Adrenal gland (tissue), 5 donors: ENCODE data around the gene DDX41.

ENCODE experiments used
- CTCF ChIP-seq, 6 experiments: fragments of 450-650 bp in 4 of 6; fragments of 200-600 bp in 2 of 6; sonication (generic) in 1 of 6; IDR thresholded peaks; 1 replicate in 5 of 6; 2 replicates in 1 of 6; pipeline versions ENCODE4 v1.5.1 to v1.8.0; 2016 to 2021; ENCODE audit warnings: antibody characterized with exemption in 6 of 6, mild to moderate bottlenecking in 2 of 6, moderate library complexity in 1 of 6
- POLR2A ChIP-seq, 2 donors: fragments of 450-650 bp; IDR thresholded peaks; one replicate each; pipeline ENCODE4 v1.6.1; 2017; ENCODE audit warnings: antibody characterized with exemption in 2 of 2, mild to moderate bottlenecking in 2 of 2, moderate library complexity in 1 of 2
- donor health status: DM: no; HTN: no; CAD: no.

GRCh38 chr5:177538876-177539275 is 22.1 kb upstream of the DDX41 start:
- TF ChIP-seq CTCF (IDR thresholded peaks at IDR 0.05), result no peak
- no peak for TF ChIP-seq POLR2A (IDR thresholded peaks at IDR 0.05)
